Neural crest cell (in vitro differentiated cells): Measurements from ENCODE around the gene LRRFIP2. TPM values are rescaled to one million over a fixed set of nuclear protein-coding genes. Genes with fewer than 3 reads are reported as not detected.

Experiments
- DNase-seq: peaks from one replicate; pipeline ENCODE4 v3.0.0; 2021; ENCODE audit warnings: low read depth, mixed read lengths, low spot score
- H3K27ac Mint-ChIP-seq: one replicate; pipeline ENCODE4 v1.8.0; 2021; ENCODE audit warnings: mild to moderate bottlenecking, mixed read lengths; ENCODE audit not compliant: unreplicated experiment
- H3K27me3 Mint-ChIP-seq: 2 replicates; pipeline ENCODE4 v1.8.0; 2021; ENCODE audit warnings: low read depth, mild to moderate bottlenecking, mixed read lengths
- H3K36me3 Mint-ChIP-seq: 2 replicates; pipeline ENCODE4 v1.8.0; 2021; ENCODE audit warnings: low read depth, mild to moderate bottlenecking, mixed read lengths
- H3K4me1 Mint-ChIP-seq: 2 replicates; pipeline ENCODE4 v1.8.0; 2021; ENCODE audit warnings: mixed read lengths
- H3K4me3 Mint-ChIP-seq: one replicate; pipeline ENCODE4 v1.8.0; 2021; ENCODE audit warnings: mild to moderate bottlenecking, mixed read lengths
- H3K9me3 Mint-ChIP-seq: 2 replicates; pipeline ENCODE4 v1.8.0; 2021; ENCODE audit warnings: mixed read lengths
- total RNA-seq: library from RNA; stranded (reverse); gene quantifications from 2 replicates; pipeline ENCODE4 v1.2.1, GENCODE V29; 2021
- TF ChIP-seq, protein P1 (sequence below): fragments of 200-600 bp; sonication (generic); conservative IDR thresholded peaks from 2 replicates; pipeline ENCODE4 v1.5.0; 2021; ENCODE audit warnings: antibody characterized with exemption, mild to moderate bottlenecking

Gene LRRFIP2
- total RNA-seq, 1 donor from 2014 or later = 37.2 TPM

- Mint-ChIP-seq H3K36me3 (no peaks in the 10 kb centered on the region), H3K4me1 (peaks cover 29% of the 10 kb centered on the region), H3K9me3 (no peaks in the 10 kb centered on the region), H3K27ac (peak overlapping the region; percentile 13), H3K27me3 (no peaks in the 10 kb centered on the region), H3K4me3 (no peak overlapping the region)
- DNase-seq = no peak
- TF ChIP-seq, protein P1, sequence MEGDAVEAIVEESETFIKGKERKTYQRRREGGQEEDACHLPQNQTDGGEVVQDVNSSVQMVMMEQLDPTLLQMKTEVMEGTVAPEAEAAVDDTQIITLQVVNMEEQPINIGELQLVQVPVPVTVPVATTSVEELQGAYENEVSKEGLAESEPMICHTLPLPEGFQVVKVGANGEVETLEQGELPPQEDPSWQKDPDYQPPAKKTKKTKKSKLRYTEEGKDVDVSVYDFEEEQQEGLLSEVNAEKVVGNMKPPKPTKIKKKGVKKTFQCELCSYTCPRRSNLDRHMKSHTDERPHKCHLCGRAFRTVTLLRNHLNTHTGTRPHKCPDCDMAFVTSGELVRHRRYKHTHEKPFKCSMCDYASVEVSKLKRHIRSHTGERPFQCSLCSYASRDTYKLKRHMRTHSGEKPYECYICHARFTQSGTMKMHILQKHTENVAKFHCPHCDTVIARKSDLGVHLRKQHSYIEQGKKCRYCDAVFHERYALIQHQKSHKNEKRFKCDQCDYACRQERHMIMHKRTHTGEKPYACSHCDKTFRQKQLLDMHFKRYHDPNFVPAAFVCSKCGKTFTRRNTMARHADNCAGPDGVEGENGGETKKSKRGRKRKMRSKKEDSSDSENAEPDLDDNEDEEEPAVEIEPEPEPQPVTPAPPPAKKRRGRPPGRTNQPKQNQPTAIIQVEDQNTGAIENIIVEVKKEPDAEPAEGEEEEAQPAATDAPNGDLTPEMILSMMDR = no peak
These were observed 23.5 kb upstream of the LRRFIP2 start for GRCh38 chr3:37197810-37198371.

DNA sequence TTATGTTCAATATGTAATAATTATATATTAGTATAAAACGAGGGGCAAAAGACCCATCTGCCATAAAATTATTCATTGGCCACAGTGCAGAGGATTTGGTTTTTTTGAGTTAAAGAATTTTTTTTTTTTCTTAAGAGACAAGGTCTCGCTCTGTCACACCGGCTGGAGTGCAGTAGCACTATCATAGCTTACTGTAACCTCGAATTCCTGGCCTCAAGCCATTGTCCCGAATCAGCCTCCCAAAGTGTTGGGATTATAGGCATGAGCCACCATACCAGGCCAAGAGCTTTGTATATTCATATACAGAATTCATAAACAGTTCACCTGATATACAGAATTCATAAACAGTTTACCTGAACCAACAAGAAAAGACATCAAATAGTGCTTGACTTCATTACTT, 20.2 kb upstream of the LRRFIP2 start:
- H3K36me3 Mint-ChIP-seq = no peaks in the 10 kb centered on the region
- peaks cover 29% of the 10 kb centered on the region for H3K4me1 Mint-ChIP-seq
- DNase-seq = no peak
- H3K9me3 Mint-ChIP-seq = no peaks in the 10 kb centered on the region
- no peak overlapping the region for H3K27ac Mint-ChIP-seq
- TF ChIP-seq, protein P1 = no peak
- no peaks in the 10 kb centered on the region for H3K27me3 Mint-ChIP-seq
- no peak overlapping the region for H3K4me3 Mint-ChIP-seq

DNA sequence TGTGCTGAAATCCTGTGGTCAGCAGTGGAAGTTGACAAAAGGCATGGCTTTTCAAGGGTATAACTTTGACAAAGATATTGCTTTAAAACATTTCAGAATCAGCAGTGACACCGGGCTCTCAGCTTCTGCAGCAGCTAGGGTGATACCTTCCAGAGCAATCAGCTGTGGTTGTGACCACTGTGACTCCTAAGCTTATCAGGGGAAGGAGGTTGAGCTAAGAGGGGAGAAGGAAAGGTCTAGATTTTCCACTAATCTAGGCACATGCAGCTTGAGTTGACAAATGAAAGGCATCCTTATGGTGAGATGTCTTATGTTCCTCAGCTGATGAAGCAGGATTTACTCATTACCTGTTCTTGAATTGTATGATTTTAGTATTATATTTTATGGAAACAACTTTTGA, 16.3 kb upstream of the LRRFIP2 start:
- H3K9me3 Mint-ChIP-seq = no peaks in the 10 kb centered on the region
- no peaks in the 10 kb centered on the region for H3K36me3 Mint-ChIP-seq
- TF ChIP-seq, protein P1 = no peak
- H3K27ac Mint-ChIP-seq = no peak overlapping the region
- peaks cover 5% of the 10 kb centered on the region for H3K4me1 Mint-ChIP-seq
- no peaks in the 10 kb centered on the region for H3K27me3 Mint-ChIP-seq
- DNase-seq = no peak
- H3K4me3 Mint-ChIP-seq = no peak overlapping the region

DNA sequence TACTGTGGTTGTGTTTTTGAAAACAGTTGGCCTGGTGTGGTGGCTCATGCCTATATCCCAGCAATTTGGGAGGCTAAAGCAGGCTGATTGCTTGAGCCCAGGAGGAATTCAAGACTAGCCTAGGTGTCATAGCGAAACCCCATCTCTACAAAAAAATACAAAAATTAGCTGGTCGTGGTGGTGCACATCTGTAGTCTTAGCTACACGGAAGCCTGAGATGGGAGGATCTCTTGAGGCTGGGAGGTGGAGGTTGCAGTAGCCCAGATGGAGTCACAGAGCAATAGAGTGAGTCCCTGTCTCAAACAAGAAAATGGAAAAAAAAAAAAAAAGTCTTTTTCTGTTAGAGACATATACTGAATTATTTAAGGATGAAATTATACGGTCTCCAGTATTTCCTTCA, 14.7 kb upstream of the LRRFIP2 start:
- no peak overlapping the region for H3K4me3 Mint-ChIP-seq
- no peaks in the 10 kb centered on the region for H3K36me3 Mint-ChIP-seq
- H3K9me3 Mint-ChIP-seq = no peaks in the 10 kb centered on the region
- peaks cover 2% of the 10 kb centered on the region for H3K4me1 Mint-ChIP-seq
- H3K27me3 Mint-ChIP-seq = no peaks in the 10 kb centered on the region
- no peak for DNase-seq
- H3K27ac Mint-ChIP-seq = no peak overlapping the region
- TF ChIP-seq, protein P1 = no peak

DNA sequence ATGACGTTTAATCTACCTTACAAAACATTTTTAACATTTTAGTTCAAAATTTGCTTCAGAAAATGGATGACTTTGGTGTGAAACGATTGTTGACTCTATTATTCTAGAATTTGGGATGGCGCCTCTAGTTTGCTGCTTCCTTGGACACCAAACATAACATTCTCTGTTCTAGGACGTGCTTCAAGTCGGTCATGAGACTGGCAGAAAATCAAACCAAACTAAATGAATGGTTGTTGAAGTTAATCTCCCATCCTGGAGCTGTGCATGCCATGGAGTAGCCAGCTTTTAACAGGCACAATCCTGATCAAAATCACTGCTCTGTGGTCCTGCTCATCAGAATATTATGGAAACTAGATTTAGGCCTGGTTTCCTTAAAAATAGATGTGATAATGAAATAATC, 9.6 kb upstream of the LRRFIP2 start:
- H3K27me3 Mint-ChIP-seq = no peaks in the 10 kb centered on the region
- no peaks in the 10 kb centered on the region for H3K36me3 Mint-ChIP-seq
- no peak overlapping the region for H3K27ac Mint-ChIP-seq
- TF ChIP-seq, protein P1 = no peak
- no peak overlapping the region for H3K4me3 Mint-ChIP-seq
- H3K4me1 Mint-ChIP-seq = peaks cover 9% of the 10 kb centered on the region
- no peak for DNase-seq
- no peaks in the 10 kb centered on the region for H3K9me3 Mint-ChIP-seq
